A549 treated with AZD9567 at 1 μM for 4 hours (cell line): ENCODE results near the gene HSPA5. TPM values are rescaled to one million over a fixed set of nuclear protein-coding genes. Genes with fewer than 3 reads are reported as not detected.

Experiments used
- total RNA-seq: library from RNA; stranded (reverse); fragments of 200-300 nt; extraction: Qiagen RNA extraction; gene quantifications from 5 replicates; pipeline ENCODE4 v1.2.3, GENCODE V29; 2022; ENCODE audit not compliant: insufficient read depth

The HSPA5 gene
- 339 to 387 TPM (median 376 TPM) in 5 replicates for total RNA-seq

DNA sequence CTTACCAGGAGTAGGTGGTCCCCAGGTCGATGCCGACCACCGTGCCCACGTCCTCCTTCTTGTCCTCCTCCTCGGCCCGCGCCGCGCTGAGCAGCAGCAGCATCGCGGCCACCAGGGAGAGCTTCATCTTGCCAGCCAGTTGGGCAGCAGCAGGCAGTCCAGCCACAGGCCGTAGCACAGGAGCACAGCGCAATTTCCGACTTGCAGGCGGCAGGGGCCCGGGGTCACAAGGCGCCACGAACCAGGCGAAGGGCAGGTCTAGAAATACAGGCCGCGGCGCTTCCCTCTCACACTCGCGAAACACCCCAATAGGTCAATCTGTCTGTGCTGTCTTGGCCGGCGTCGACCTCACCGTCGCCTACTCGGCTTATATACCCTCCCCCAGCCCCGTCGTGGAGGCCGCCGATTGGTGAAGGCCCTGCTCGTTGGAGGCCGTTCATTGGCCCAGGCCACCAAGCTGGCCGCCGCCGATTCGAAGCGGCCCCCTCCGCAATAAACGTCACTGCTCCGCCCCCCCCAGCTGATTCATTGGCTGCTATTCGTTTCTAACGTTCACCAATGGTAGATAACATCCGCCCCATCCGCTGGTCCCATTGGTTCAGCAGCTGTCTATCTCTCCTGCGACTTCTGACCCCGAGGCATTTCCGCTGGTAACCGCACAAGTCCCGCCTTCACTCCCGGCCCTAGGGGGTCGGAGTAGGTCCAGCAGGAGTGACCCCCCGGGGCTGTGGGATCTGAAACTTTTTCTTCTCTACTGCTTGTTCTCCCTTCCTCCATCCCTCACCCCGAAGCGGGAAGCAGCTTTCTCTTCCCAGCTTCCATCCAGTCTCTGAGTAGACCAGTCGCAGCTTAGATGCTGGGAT lies at the start of gene HSPA5:
Gene HSPA5, minus strand, starts transcription at position 344 of the 863 bp plus-strand sequence. Its CDS starts 217 bp downstream, at position 127.

DNA sequence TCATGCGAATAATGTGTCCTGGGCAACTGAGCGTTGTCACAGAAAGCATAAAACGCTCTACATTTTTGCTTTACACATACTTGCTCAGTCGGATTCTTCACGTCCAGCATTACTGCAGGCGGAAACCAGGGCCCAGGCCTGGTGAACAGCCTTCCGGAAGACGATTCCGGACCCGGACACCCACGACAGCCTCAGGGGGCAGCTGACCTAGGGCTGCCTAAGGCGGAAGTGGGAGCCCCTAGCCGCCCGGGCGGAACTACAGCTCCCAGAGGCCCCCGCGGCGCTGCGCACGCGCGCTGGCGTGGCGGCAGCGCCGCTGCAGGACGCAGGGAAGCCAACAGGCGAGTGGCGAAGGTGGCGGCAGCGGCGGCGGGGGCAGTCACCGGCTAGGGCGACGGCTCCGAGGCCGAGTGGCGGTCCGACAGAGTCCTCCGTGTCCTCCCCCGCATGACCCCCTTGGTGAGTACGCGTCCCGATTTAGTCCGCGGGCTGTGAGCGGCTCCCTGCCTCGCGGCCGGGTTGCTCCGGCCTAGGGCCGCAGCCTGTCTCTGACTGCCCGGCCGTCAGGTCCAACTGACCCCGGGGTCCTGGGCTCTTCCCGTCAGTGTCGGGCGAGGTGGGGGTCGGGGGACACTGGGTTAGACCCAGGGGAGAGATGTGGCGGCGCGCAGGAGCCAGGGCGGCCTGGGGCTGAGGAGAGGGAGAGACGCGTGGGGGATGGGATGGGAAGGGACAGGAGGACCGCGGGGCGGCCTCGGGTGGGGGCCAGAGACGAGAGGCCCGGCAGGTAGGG lies 20.6 kb upstream of the HSPA5 start, which contains the start of gene GAPVD1:
Gene GAPVD1, plus strand, starts transcription at position 326 of the 793 bp plus-strand sequence. CDS start 37,096 bp downstream, outside the sequence.

DNA sequence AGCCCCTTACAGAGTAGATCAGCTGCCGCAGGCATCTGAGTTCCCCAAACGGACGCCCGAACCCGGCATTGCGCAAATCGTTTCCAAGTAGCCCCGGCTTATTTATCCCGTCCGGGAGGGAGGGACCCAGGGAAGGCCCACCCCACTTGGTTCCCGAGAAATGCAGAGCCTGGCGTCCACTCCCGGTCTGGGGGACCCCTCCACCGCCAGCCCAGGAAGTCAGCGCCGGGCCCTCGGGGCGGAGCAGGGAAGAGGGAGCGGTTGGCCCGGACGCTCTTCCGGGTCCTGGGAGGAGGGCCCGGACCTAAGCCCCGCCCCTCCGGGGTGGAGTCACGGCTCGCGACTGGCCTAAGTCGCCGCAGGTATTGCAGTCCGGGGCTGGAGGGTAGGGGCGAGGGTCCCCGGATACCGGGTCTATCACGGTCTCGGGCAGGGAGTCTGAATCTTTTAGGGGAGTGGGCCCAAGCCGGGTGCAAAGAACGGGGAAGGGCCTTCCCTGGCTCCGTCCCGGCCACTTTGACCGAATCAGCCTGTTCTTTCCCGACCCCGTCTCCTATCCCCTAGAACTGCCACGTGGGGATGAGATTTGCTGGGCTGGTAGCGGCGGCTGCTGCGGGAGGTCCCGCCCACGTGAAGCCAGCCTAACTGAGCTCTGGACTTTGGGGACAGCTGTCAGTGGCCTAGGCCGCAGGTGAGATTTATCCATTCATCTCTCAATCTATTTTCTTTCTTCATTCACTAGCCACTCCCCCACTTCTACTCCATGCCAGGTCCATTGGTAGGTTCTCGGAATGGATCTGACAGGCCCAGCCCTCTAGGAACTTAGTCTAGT lies 40.7 kb downstream of the HSPA5 start, which contains the start of gene RABEPK:
Gene RABEPK, plus strand, starts transcription at position 327 of the 832 bp plus-strand sequence. CDS start 2,472 bp downstream, outside the sequence.

DNA sequence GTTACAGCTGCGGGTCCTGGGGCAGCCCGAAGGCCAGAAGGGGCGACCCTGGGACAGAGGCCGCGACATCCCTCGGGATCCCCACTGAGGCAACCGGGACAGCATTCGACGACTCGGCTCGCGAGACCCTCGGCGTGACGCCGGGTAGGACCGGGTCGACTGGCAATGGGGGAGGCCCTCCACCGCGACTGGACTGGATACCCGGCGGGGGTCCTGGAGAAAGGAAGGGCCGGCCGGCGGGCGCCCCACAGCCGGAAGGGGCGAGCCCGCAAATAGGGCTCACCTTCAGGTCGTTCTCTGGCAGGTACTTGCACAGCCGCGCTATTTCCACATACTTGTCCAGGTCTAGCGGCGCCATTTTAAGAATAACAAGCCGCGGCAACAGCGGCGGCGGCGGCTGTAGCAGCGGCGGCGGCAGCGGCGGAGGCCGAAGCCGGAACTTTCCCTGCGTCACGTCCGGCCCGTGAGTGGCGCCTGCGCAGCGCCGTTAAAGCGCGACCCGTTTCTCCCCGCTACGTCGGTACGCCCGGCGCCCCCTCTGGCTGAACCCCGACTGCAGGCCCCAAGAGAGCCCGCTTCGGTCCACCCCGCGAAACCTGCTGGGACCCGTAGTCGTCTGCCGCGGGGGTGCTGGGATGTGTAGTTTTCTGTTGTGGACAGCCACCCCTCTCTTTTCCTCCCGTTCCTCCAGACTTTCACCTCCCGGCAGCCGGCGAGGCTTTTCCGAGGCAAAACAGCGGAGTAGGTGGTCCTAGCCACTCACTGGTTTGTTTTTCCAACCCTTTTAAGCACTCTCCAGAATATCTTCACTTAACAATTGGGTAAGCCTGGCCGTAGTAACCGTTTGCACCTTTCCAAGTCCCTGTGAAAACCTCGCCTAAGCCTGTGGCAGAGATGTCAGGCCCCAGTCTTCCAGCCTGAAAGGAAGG lies 51.5 kb downstream of the HSPA5 start, which contains the start of gene PPP6C:
Gene PPP6C, minus strand, starts transcription at position 443 of the 929 bp plus-strand sequence. Its CDS starts 85 bp downstream, at position 358.

Other genes starting within 250 kb of the HSPA5 start
- gene SCAI, start 97.8 kb downstream of the HSPA5 start, total RNA-seq, result 1.5 to 4.1 TPM (median 2.0 TPM) in 5 replicates
- 24.1 to 27.8 TPM (median 26.0 TPM) in 5 replicates for gene PPP6C, start 51.5 kb downstream of the HSPA5 start, total RNA-seq
- gene RABEPK, start 40.8 kb downstream of the HSPA5 start, total RNA-seq, result 38.9 to 43.9 TPM (median 42.7 TPM) in 5 replicates
- 12.8 to 17.1 TPM (median 14.1 TPM) in 5 replicates for gene GAPVD1, start 20.5 kb upstream of the HSPA5 start, total RNA-seq